HG03135 (cell line): ENCODE measurements around the gene AGT.
"Not testable (repeated sequence)": the region's sequence is repeated elsewhere in the genome, so short reads cannot be mapped to it uniquely, and the experiment has no call there.

ENCODE experiments used
- ATAC-seq: cut with Tn5 transposase; IDR thresholded peaks from one replicate; pipeline ENCODE4 v1.9.1; 2021; ENCODE audit warnings: mild to moderate bottlenecking, moderate library complexity; ENCODE audit not compliant: unreplicated experiment

The AGT gene

GRCh38 chr1:230694464-230694863 lies 19.5 kb downstream of the AGT start:
- ATAC-seq: no peak

GRCh38 chr1:230693777-230694176 lies 20.1 kb downstream of the AGT start:
- no peak for ATAC-seq

- ATAC-seq: no peak
Measured at GRCh38 chr1:230693221-230693620, 20.7 kb downstream of the AGT start.

GRCh38 chr1:230691615-230692014 lies 22.3 kb downstream of the AGT start:
- ATAC-seq: no peak

GRCh38 chr1:230690101-230690500 lies 23.8 kb downstream of the AGT start:
- ATAC-seq: no peak

- no peak for ATAC-seq
Measured at GRCh38 chr1:230686747-230687146, 27.2 kb downstream of the AGT start.

GRCh38 chr1:230684998-230685397 lies 28.9 kb downstream of the AGT start:
- ATAC-seq: no peak

GRCh38 chr1:230684146-230684545 lies 29.8 kb downstream of the AGT start:
- ATAC-seq: no peak

- ATAC-seq: no peak
Measured at GRCh38 chr1:230682882-230683610, 30.9 kb downstream of the AGT start.

GRCh38 chr1:230682274-230682673 lies 31.6 kb downstream of the AGT start:
- ATAC-seq: no peak

- ATAC-seq: no peak
Measured at GRCh38 chr1:230681599-230681998, 32.3 kb downstream of the AGT start.

GRCh38 chr1:230680300-230681025 lies 33.5 kb downstream of the AGT start:
- ATAC-seq: no peak

GRCh38 chr1:230679825-230680224 lies 34.1 kb downstream of the AGT start:
- no peak for ATAC-seq

- no peak for ATAC-seq
Measured at GRCh38 chr1:230679192-230679591, 34.7 kb downstream of the AGT start.

GRCh38 chr1:230677200-230677599 lies 36.7 kb downstream of the AGT start:
- ATAC-seq: no peak

- no peak for ATAC-seq
Measured at GRCh38 chr1:230674581-230674980, 39.3 kb downstream of the AGT start.

GRCh38 chr1:230669543-230669942 lies 44.4 kb downstream of the AGT start:
- ATAC-seq: no peak

- ATAC-seq: no peak
Measured at GRCh38 chr1:230668227-230668626, 45.7 kb downstream of the AGT start.

GRCh38 chr1:230661976-230662375 lies 51.9 kb downstream of the AGT start:
- no peak for ATAC-seq

- no peak for ATAC-seq
Measured at GRCh38 chr1:230658691-230659090, 55.2 kb downstream of the AGT start.

GRCh38 chr1:230658103-230658502 lies 55.8 kb downstream of the AGT start:
- not testable (repeated sequence) for ATAC-seq

- ATAC-seq: not testable (repeated sequence)
Measured at GRCh38 chr1:230656719-230657118, 57.2 kb downstream of the AGT start.
